Neural cell (in vitro differentiated cells): ENCODE results near the gene NCDN. TPM values are rescaled to one million over a fixed set of nuclear protein-coding genes. Genes with fewer than 3 reads are reported as not detected.

Experiments used
- H2AFZ ChIP-seq: fragments of 200-600, 300-800 bp; sonication (generic), shearing (Covaris generic); 2 replicates; pipeline ENCODE4 v1.6.0; 2014; ENCODE audit warnings: low read depth, mild to moderate bottlenecking, antibody characterized with exemption, low read length, moderate library complexity
- H3F3A ChIP-seq: fragments of 200-600 bp; shearing (Covaris generic); 2 replicates; pipeline ENCODE4 v1.6.1; 2016; ENCODE audit warnings: mild to moderate bottlenecking, moderate library complexity, mixed read lengths, antibody characterized with exemption, low read length; ENCODE audit not compliant: insufficient read depth, poor library complexity, severe bottlenecking
- H3K27ac ChIP-seq: fragments of 200-600, 300-800 bp; sonication (generic), shearing (Covaris generic); 2 replicates; pipeline ENCODE4 v1.5.1; 2014; ENCODE audit warnings: mild to moderate bottlenecking, low read length, moderate library complexity
- H3K27me3 ChIP-seq: fragments of 300-800, 200-600 bp; sonication (generic), shearing (Covaris generic); 2 replicates; pipeline ENCODE4 v1.6.0; 2014; ENCODE audit warnings: mild to moderate bottlenecking, low read depth, low read length, moderate library complexity; ENCODE audit not compliant: insufficient read depth
- H3K36me3 ChIP-seq: fragments of 300-800, 200-600 bp; sonication (generic), shearing (Covaris generic); 2 replicates; pipeline ENCODE4 v1.5.1; 2014; ENCODE audit warnings: mild to moderate bottlenecking, antibody characterized with exemption, low read length, moderate library complexity; ENCODE audit not compliant: insufficient read depth
- H3K4me2 ChIP-seq: fragments of 300-800, 200-600 bp; sonication (generic), shearing (Covaris generic); 2 replicates; pipeline ENCODE4 v1.6.0; 2014; ENCODE audit warnings: mild to moderate bottlenecking, low read length
- H3K4me3 ChIP-seq: fragments of 300-800, 200-600 bp; sonication (generic), shearing (Covaris generic); 2 replicates; pipeline ENCODE4 v1.5.1; 2014; ENCODE audit warnings: mild to moderate bottlenecking, low read length, moderate library complexity
- H3K79me2 ChIP-seq: fragments of 200-600 bp; shearing (Covaris generic); replicated peaks from 2 replicates; pipeline ENCODE4 v1.6.0; 2014; ENCODE audit warnings: mild to moderate bottlenecking, low read length, moderate library complexity; ENCODE audit not compliant: insufficient read depth
- H3K9ac ChIP-seq: fragments of 300-800, 200-600 bp; sonication (generic), shearing (Covaris generic); 2 replicates; pipeline ENCODE4 v1.6.1; 2016; ENCODE audit warnings: mild to moderate bottlenecking, low read length, mixed read lengths
- H3K9me2 ChIP-seq: fragments of 200-600 bp; shearing (Covaris generic); 2 replicates; pipeline ENCODE4 v1.6.1; 2016; ENCODE audit warnings: mild to moderate bottlenecking, low read length, mixed read lengths; ENCODE audit not compliant: insufficient read depth
- H3K9me3 ChIP-seq: fragments of 200-600, 300-800 bp; sonication (generic), shearing (Covaris generic); 2 replicates; pipeline ENCODE4 v1.6.1; 2016; ENCODE audit warnings: mild to moderate bottlenecking, mixed run types, low read length, moderate library complexity, mixed read lengths
- H4K20me1 ChIP-seq: fragments of 200-600 bp; shearing (Covaris generic); 2 replicates; pipeline ENCODE4 v1.6.1; 2016; ENCODE audit warnings: mild to moderate bottlenecking, mixed run types; ENCODE audit not compliant: insufficient read depth
- CTCF ChIP-seq: fragments of 450-650 bp; IDR thresholded peaks from 2 replicates; pipeline ENCODE4 v1.5.1; 2014; ENCODE audit warnings: antibody characterized with exemption, mild to moderate bottlenecking, moderate library complexity; ENCODE audit not compliant: poor library complexity, severe bottlenecking
- EP300 ChIP-seq: fragments of 450-650 bp; conservative IDR thresholded peaks from 2 replicates; pipeline ENCODE4 v1.6.1; 2014; ENCODE audit warnings: antibody characterized with exemption, mild to moderate bottlenecking, moderate library complexity; ENCODE audit not compliant: poor library complexity, severe bottlenecking
- EZH2 ChIP-seq: fragments of 200-600, 300-800 bp; shearing (Covaris generic), sonication (generic); IDR thresholded peaks from 2 replicates; pipeline ENCODE4 v1.6.1; 2014; ENCODE audit warnings: antibody characterized with exemption, low read length, borderline replicate concordance, mild to moderate bottlenecking; ENCODE audit not compliant: insufficient read depth, poor library complexity, severe bottlenecking
- MXI1 ChIP-seq: fragments of 450-650 bp; conservative IDR thresholded peaks from 2 replicates; pipeline ENCODE4 v1.6.1; 2014; ENCODE audit warnings: antibody characterized with exemption, mild to moderate bottlenecking; ENCODE audit not compliant: poor library complexity, severe bottlenecking
- POLR2AphosphoS5 ChIP-seq: IDR thresholded peaks from 2 replicates; pipeline ENCODE4 v1.6.1; 2012
- RAD21 ChIP-seq: fragments of 450-650 bp; conservative IDR thresholded peaks from 2 replicates; pipeline ENCODE4 v1.6.1; 2014; ENCODE audit warnings: antibody characterized with exemption, mild to moderate bottlenecking, moderate library complexity
- REST ChIP-seq: IDR thresholded peaks from 2 replicates; pipeline ENCODE4 v1.6.1; 2012; ENCODE audit warnings: borderline replicate concordance
- SMC3 ChIP-seq: fragments of 450-650 bp; conservative IDR thresholded peaks from 2 replicates; pipeline ENCODE4 v1.6.1; 2014; ENCODE audit warnings: antibody characterized with exemption, mild to moderate bottlenecking, moderate library complexity; ENCODE audit not compliant: poor library complexity
- TAF1 ChIP-seq: IDR thresholded peaks from 2 replicates; pipeline ENCODE4 v1.6.1; 2012; ENCODE audit warnings: low read depth
- polyA plus RNA-seq: library from polyadenylated mRNA; depleted of rRNA; stranded (reverse); fragments of >200 nt; gene quantifications from 2 replicates; pipeline ENCODE4 v1.2.3, GENCODE V29; 2014

NCDN gene
- polyA plus RNA-seq, 1 donor from 2014 or later = 66.1 TPM

- no peak overlapping the region for H3K4me3 ChIP-seq
- H3K36me3 ChIP-seq = no peaks in the 10 kb centered on the region
- no peaks in the 10 kb centered on the region for H3K79me2 ChIP-seq
- H3K9me2 ChIP-seq = no peaks in the 10 kb centered on the region
- TF ChIP-seq EZH2 = no peak
- TF ChIP-seq RAD21 = no peak
- TF ChIP-seq CTCF = no peak
- TF ChIP-seq SMC3 = no peak
- TF ChIP-seq POLR2AphosphoS5 = no peak
- TF ChIP-seq REST = no peak
- no peak for TF ChIP-seq EP300
- no peak for TF ChIP-seq TAF1
- TF ChIP-seq MXI1 = no peak
- no peak overlapping the region for H2AFZ ChIP-seq
- no peak overlapping the region for H3K9ac ChIP-seq
- no peak overlapping the region for H3K27ac ChIP-seq
- no peak overlapping the region for H3K4me2 ChIP-seq
- H3F3A ChIP-seq = no peaks in the 10 kb centered on the region
- H4K20me1 ChIP-seq = no peaks in the 10 kb centered on the region
- no peaks in the 10 kb centered on the region for H3K9me3 ChIP-seq
- H3K27me3 ChIP-seq = no peaks in the 10 kb centered on the region
These were observed 33.6 kb downstream of the NCDN start for GRCh38 chr1:35591211-35591610.

GRCh38 chr1:35592991-35593769, 35.6 kb downstream of the NCDN start:
- TF ChIP-seq SMC3 (no peak), RAD21 (no peak), EZH2 (no peak), REST (no peak), CTCF (no peak), TAF1 (no peak), EP300 (no peak), MXI1 (no peak), POLR2AphosphoS5 (no peak)
- Histone ChIP-seq H3K79me2 (no peaks in the 10 kb centered on the region), H3K27ac (no peak overlapping the region), H3K36me3 (no peaks in the 10 kb centered on the region), H3K9ac (no peak overlapping the region), H3K9me3 (no peaks in the 10 kb centered on the region), H3F3A (no peaks in the 10 kb centered on the region), H4K20me1 (no peaks in the 10 kb centered on the region), H2AFZ (no peak overlapping the region), H3K27me3 (no peaks in the 10 kb centered on the region), H3K4me3 (no peak overlapping the region), H3K9me2 (no peaks in the 10 kb centered on the region), H3K4me2 (no peak overlapping the region)
